Measurements from ENCODE around the gene CHST2.

Gene CHST2

GRCh38 chr3:143090976-143091837, 28.4 kb upstream of the CHST2 start:
- no peak overlapping the region for H2AFZ ChIP-seq (ENCODE audit: low read length)

GRCh38 chr3:143092191-143092590, 27.4 kb upstream of the CHST2 start:
- H2AFZ ChIP-seq (ENCODE audit: low read length): no peak overlapping the region
- no peak overlapping the region for H3K4me2 ChIP-seq (ENCODE audit: low read length)
- no peaks in the 10 kb centered on the region for H3K9me2 ChIP-seq (ENCODE audit: low read depth, low read length)
- H4K20me1 ChIP-seq (ENCODE audit: insufficient read depth, low read length): no peaks in the 10 kb centered on the region
- peaks cover 6% of the 10 kb centered on the region; the same call in 1 of the 2 replicates for H3K27me3 ChIP-seq (ENCODE audit: insufficient read depth, low read length)
- H3K36me3 ChIP-seq (ENCODE audit: insufficient read depth, low read length): no peaks in the 10 kb centered on the region
- H3F3A ChIP-seq (ENCODE audit: insufficient read depth, low read length): no peaks in the 10 kb centered on the region
- no peak overlapping the region for H3K9ac ChIP-seq (ENCODE audit: low read length)
- H3K79me2 ChIP-seq (ENCODE audit: insufficient read depth, low read length): no peaks in the 10 kb centered on the region
- TF ChIP-seq, protein P1, sequence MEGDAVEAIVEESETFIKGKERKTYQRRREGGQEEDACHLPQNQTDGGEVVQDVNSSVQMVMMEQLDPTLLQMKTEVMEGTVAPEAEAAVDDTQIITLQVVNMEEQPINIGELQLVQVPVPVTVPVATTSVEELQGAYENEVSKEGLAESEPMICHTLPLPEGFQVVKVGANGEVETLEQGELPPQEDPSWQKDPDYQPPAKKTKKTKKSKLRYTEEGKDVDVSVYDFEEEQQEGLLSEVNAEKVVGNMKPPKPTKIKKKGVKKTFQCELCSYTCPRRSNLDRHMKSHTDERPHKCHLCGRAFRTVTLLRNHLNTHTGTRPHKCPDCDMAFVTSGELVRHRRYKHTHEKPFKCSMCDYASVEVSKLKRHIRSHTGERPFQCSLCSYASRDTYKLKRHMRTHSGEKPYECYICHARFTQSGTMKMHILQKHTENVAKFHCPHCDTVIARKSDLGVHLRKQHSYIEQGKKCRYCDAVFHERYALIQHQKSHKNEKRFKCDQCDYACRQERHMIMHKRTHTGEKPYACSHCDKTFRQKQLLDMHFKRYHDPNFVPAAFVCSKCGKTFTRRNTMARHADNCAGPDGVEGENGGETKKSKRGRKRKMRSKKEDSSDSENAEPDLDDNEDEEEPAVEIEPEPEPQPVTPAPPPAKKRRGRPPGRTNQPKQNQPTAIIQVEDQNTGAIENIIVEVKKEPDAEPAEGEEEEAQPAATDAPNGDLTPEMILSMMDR (IDR thresholded peaks at IDR 0.05; ENCODE audit: low read length): no peak
- no peak for TF ChIP-seq EZH2 (IDR thresholded peaks at IDR 0.05; ENCODE audit: borderline replicate concordance, low read length)
- H3K27ac ChIP-seq (ENCODE audit: low read depth, low read length, poor library complexity, severe bottlenecking): no peak overlapping the region
- no peak overlapping the region for H3K4me3 ChIP-seq (ENCODE audit: low read depth, low read length, poor library complexity, severe bottlenecking)
- no peaks in the 10 kb centered on the region for H3K4me1 ChIP-seq (ENCODE audit: insufficient read depth, low read length, severe bottlenecking)
- peaks cover 19% of the 10 kb centered on the region for H3K9me3 ChIP-seq (ENCODE audit: low read length)

More at GRCh38 chr3:143090976-143091837, 28.4 kb upstream of the CHST2 start:
- Histone ChIP-seq H3K27ac (ENCODE audit: low read depth, low read length, poor library complexity, severe bottlenecking) (no peak overlapping the region), H3K9me2 (ENCODE audit: low read depth, low read length) (no peaks in the 10 kb centered on the region), H3K4me2 (ENCODE audit: low read length) (no peak overlapping the region), H3K4me3 (ENCODE audit: low read depth, low read length, poor library complexity, severe bottlenecking) (no peak overlapping the region), H3F3A (ENCODE audit: insufficient read depth, low read length) (no peaks in the 10 kb centered on the region), H3K9me3 (ENCODE audit: low read length) (peaks cover 9% of the 10 kb centered on the region; the same call in 1 of the 2 replicates), H3K4me1 (ENCODE audit: insufficient read depth, low read length, severe bottlenecking) (no peaks in the 10 kb centered on the region), H4K20me1 (ENCODE audit: insufficient read depth, low read length) (no peaks in the 10 kb centered on the region), H3K9ac (ENCODE audit: low read length) (no peak overlapping the region), H3K27me3 (ENCODE audit: insufficient read depth, low read length) (peaks cover 3% of the 10 kb centered on the region; the same call in 1 of the 2 replicates), H3K36me3 (ENCODE audit: insufficient read depth, low read length) (no peaks in the 10 kb centered on the region), H3K79me2 (ENCODE audit: insufficient read depth, low read length) (no peaks in the 10 kb centered on the region)
- TF ChIP-seq, protein P1 (IDR thresholded peaks at IDR 0.05; ENCODE audit: low read length): no peak
- no peak for TF ChIP-seq EZH2 (IDR thresholded peaks at IDR 0.05; ENCODE audit: borderline replicate concordance, low read length)

GRCh38 chr3:143095813-143096212, 23.8 kb upstream of the CHST2 start:
- TF ChIP-seq, protein P1 (IDR thresholded peaks at IDR 0.05; ENCODE audit: low read length): no peak
- TF ChIP-seq EZH2 (IDR thresholded peaks at IDR 0.05; ENCODE audit: borderline replicate concordance, low read length): no peak

More at GRCh38 chr3:143095813-143096212, 23.8 kb upstream of the CHST2 start:
- H3K79me2 ChIP-seq (ENCODE audit: insufficient read depth, low read length): no peaks in the 10 kb centered on the region
- no peaks in the 10 kb centered on the region for H3K36me3 ChIP-seq (ENCODE audit: insufficient read depth, low read length)
- no peak overlapping the region for H3K9ac ChIP-seq (ENCODE audit: low read length)
- no peaks in the 10 kb centered on the region for H4K20me1 ChIP-seq (ENCODE audit: insufficient read depth, low read length)
- H3K27ac ChIP-seq (ENCODE audit: low read depth, low read length, poor library complexity, severe bottlenecking): no peak overlapping the region
- peaks cover 17% of the 10 kb centered on the region for H3K9me3 ChIP-seq (ENCODE audit: low read length)
- peaks cover 9% of the 10 kb centered on the region; the same call in 1 of the 2 replicates for H3K27me3 ChIP-seq (ENCODE audit: insufficient read depth, low read length)
- H2AFZ ChIP-seq (ENCODE audit: low read length): no peak overlapping the region
- no peak overlapping the region for H3K4me2 ChIP-seq (ENCODE audit: low read length)
- no peak overlapping the region for H3K4me3 ChIP-seq (ENCODE audit: low read depth, low read length, poor library complexity, severe bottlenecking)
- no peaks in the 10 kb centered on the region for H3K9me2 ChIP-seq (ENCODE audit: low read depth, low read length)
- H3K4me1 ChIP-seq (ENCODE audit: insufficient read depth, low read length, severe bottlenecking): no peaks in the 10 kb centered on the region
- H3F3A ChIP-seq (ENCODE audit: insufficient read depth, low read length): no peaks in the 10 kb centered on the region
